OCI-LY1 (cell line): ENCODE results near the gene ZNF155.

ENCODE experiments used
- H2AFZ ChIP-seq: fragments of 200-600 bp; sonication (generic), shearing (Covaris generic); 2 replicates; pipeline ENCODE4 v1.6.0; 2014; ENCODE audit warnings: antibody characterized with exemption, mild to moderate bottlenecking, low read length
- H3F3A ChIP-seq: fragments of 200-600 bp; sonication (generic), shearing (Covaris generic); 2 replicates; pipeline ENCODE4 v1.6.0; 2014; ENCODE audit warnings: mild to moderate bottlenecking, antibody characterized with exemption, low read length, moderate library complexity; ENCODE audit not compliant: insufficient read depth
- H3K27ac ChIP-seq: fragments of 200-600 bp; sonication (generic); 2 replicates; pipeline ENCODE4 v1.5.1; 2014; ENCODE audit warnings: low read length, mixed run types, mild to moderate bottlenecking, low read depth; ENCODE audit not compliant: poor library complexity, severe bottlenecking
- H3K27me3 ChIP-seq: fragments of 200-600 bp; sonication (generic); 2 replicates; pipeline ENCODE4 v1.6.0; 2014; ENCODE audit warnings: antibody characterized with exemption, mild to moderate bottlenecking, low read length, moderate library complexity; ENCODE audit not compliant: insufficient read depth
- H3K36me3 ChIP-seq: fragments of 200-600 bp; sonication (generic); 2 replicates; pipeline ENCODE4 v1.6.1; 2014; ENCODE audit warnings: mild to moderate bottlenecking, antibody characterized with exemption, low read length, moderate library complexity, mixed read lengths; ENCODE audit not compliant: insufficient read depth
- H3K4me1 ChIP-seq: fragments of 200-600 bp; sonication (generic); 2 replicates; pipeline ENCODE4 v1.5.1; 2014; ENCODE audit warnings: mild to moderate bottlenecking, low read length, moderate library complexity; ENCODE audit not compliant: insufficient read depth, severe bottlenecking
- H3K4me2 ChIP-seq: fragments of 200-600 bp; sonication (generic), shearing (Covaris generic); 2 replicates; pipeline ENCODE4 v1.6.1; 2014; ENCODE audit warnings: low read length
- H3K4me3 ChIP-seq: fragments of 200-600 bp; sonication (generic); 2 replicates; pipeline ENCODE4 v1.5.1; 2014; ENCODE audit warnings: low read length, low read depth, mild to moderate bottlenecking, mixed read lengths; ENCODE audit not compliant: poor library complexity, severe bottlenecking
- H3K79me2 ChIP-seq: fragments of 200-600 bp; shearing (Covaris generic); 2 replicates; pipeline ENCODE4 v1.6.1; 2016; ENCODE audit warnings: mixed run types, low read length, mixed read lengths; ENCODE audit not compliant: insufficient read depth
- H3K9ac ChIP-seq: fragments of 200-600 bp; sonication (generic), shearing (Covaris generic); 2 replicates; pipeline ENCODE4 v1.6.1; 2014; ENCODE audit warnings: mild to moderate bottlenecking, low read length, mixed read lengths
- H3K9me2 ChIP-seq: fragments of 200-600 bp; sonication (generic), shearing (Covaris generic); 2 replicates; pipeline ENCODE4 v1.6.1; 2014; ENCODE audit warnings: low read depth, mild to moderate bottlenecking, low read length, mixed read lengths
- H3K9me3 ChIP-seq: fragments of 200-600 bp; shearing (Covaris generic); 2 replicates; pipeline ENCODE4 v1.6.1; 2014; ENCODE audit warnings: low read length, mixed read lengths
- H4K20me1 ChIP-seq: fragments of 200-600 bp; sonication (generic), shearing (Covaris generic); 2 replicates; pipeline ENCODE4 v1.6.0; 2016; ENCODE audit warnings: mild to moderate bottlenecking, low read length; ENCODE audit not compliant: insufficient read depth
- CTCF ChIP-seq: fragments of 200-600 bp; sonication (generic), shearing (Covaris generic); IDR thresholded peaks from 2 replicates; pipeline ENCODE4 v1.5.1; 2017; ENCODE audit warnings: mild to moderate bottlenecking, antibody characterized with exemption, low read length, moderate library complexity, mixed read lengths
- EZH2 ChIP-seq: fragments of 200-600 bp; sonication (generic), shearing (Covaris generic); IDR thresholded peaks from 2 replicates; pipeline ENCODE4 v1.8.0; 2017; ENCODE audit warnings: borderline replicate concordance, mixed run types, mild to moderate bottlenecking, antibody characterized with exemption, low read length, moderate library complexity, mixed read lengths

Gene ZNF155

DNA sequence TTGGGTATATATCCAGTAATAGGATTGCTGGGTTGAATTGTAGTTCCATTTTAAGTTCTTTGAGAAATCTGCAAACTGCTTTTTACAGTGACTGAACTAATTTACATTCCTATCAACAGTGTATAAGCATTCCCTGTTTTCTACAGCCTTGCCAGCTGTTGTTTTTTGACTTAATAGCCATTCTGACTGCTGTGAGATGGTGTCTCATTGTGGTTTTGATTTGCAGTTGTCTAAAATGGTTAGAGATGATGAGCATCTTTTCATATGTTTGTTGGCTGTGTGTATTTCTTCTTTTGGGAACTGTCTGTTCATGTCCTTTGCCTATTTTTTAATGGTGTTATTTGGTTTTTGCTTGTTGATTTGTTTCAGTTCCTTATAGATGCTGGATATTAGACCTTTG, 37.2 kb downstream of the ZNF155 start:
- no peak for TF ChIP-seq EZH2
- no peak for TF ChIP-seq CTCF
- Histone ChIP-seq H3K4me2 (no peak overlapping the region), H2AFZ (no peak overlapping the region), H3K27me3 (no peaks in the 10 kb centered on the region), H4K20me1 (no peaks in the 10 kb centered on the region), H3K4me1 (peaks cover 12% of the 10 kb centered on the region), H3K9me2 (no peaks in the 10 kb centered on the region), H3F3A (no peaks in the 10 kb centered on the region), H3K79me2 (no peaks in the 10 kb centered on the region), H3K27ac (no peak overlapping the region), H3K9ac (no peak overlapping the region), H3K36me3 (no peaks in the 10 kb centered on the region), H3K9me3 (peaks cover 4% of the 10 kb centered on the region; the same call in 1 of the 2 replicates), H3K4me3 (no peak overlapping the region)

GRCh38 chr19:44024900-44025216, 40.9 kb downstream of the ZNF155 start:
- H3K36me3 ChIP-seq = peaks cover 14% of the 10 kb centered on the region
- no peaks in the 10 kb centered on the region for H3F3A ChIP-seq
- H3K9me2 ChIP-seq = no peaks in the 10 kb centered on the region
- no peaks in the 10 kb centered on the region for H3K27me3 ChIP-seq
- peaks cover 12% of the 10 kb centered on the region for H3K4me1 ChIP-seq
- H2AFZ ChIP-seq = peak overlapping the region; percentile 97
- no peaks in the 10 kb centered on the region for H3K79me2 ChIP-seq
- H3K27ac ChIP-seq = no peak overlapping the region
- H3K9ac ChIP-seq = peak overlapping the region; percentile 81; the same call in 1 of the 2 replicates
- TF ChIP-seq CTCF (no peak), EZH2 (no peak)
- no peaks in the 10 kb centered on the region for H4K20me1 ChIP-seq
- peaks cover 7% of the 10 kb centered on the region for H3K9me3 ChIP-seq
- H3K4me3 ChIP-seq = peak overlapping the region; percentile 79
- peak overlapping the region; percentile 81 for H3K4me2 ChIP-seq

- Histone ChIP-seq H3K4me3 (peak within 1 kb of the TSS; percentile 79), H3K4me2 (peak within 1 kb of the TSS; percentile 81), H4K20me1 (no peaks in the 10 kb centered on the region), H3K9ac (peak within 1 kb of the TSS; percentile 81), H3K4me1 (peaks cover 12% of the 10 kb centered on the region), H3K79me2 (no peaks in the 10 kb centered on the region), H3K27ac (no peak within 1 kb of the TSS), H3K27me3 (no peaks in the 10 kb centered on the region), H3F3A (no peaks in the 10 kb centered on the region), H3K9me2 (no peaks in the 10 kb centered on the region), H2AFZ (peak within 1 kb of the TSS; percentile 97), H3K9me3 (peaks cover 9% of the 10 kb centered on the region), H3K36me3 (peaks cover 20% of the 10 kb centered on the region)
- TF ChIP-seq CTCF = no peak
- no peak for TF ChIP-seq EZH2
Measured at GRCh38 chr19:44025217-44025936, 41.4 kb downstream of the ZNF155 start, which contains the start of gene ZNF222. ZNF222 (plus strand) TSS chr19:44025379; CDS start chr19:44025437, 58 bp downstream.
